ENCODE measurements around the gene NHERF1.

GRCh38 chr17:74818291-74818938 is 70.0 kb downstream of the NHERF1 start:
- TF ChIP-seq CBX5 (CRISPR knock-in tag; IDR thresholded peaks at IDR 0.05; ENCODE audit: borderline replicate concordance) (no peak), MYNN (CRISPR knock-in tag; IDR thresholded peaks at IDR 0.05; ENCODE audit: low read depth) (no peak), FOXM1 (CRISPR knock-in tag; IDR thresholded peaks at IDR 0.05) (no peak), TBL1XR1 (IDR thresholded peaks at IDR 0.05; ENCODE audit: borderline replicate concordance, low read length, partially characterized antibody) (no peak), TP53 (CRISPR knock-in tag; conservative IDR thresholded peaks at IDR 0.05) (no peak)
